Measurements from ENCODE around the gene TP53BP2.
A peak's percentile ranks its signal among the peaks of the same experiment; 100 is the strongest.

The TP53BP2 gene

DNA sequence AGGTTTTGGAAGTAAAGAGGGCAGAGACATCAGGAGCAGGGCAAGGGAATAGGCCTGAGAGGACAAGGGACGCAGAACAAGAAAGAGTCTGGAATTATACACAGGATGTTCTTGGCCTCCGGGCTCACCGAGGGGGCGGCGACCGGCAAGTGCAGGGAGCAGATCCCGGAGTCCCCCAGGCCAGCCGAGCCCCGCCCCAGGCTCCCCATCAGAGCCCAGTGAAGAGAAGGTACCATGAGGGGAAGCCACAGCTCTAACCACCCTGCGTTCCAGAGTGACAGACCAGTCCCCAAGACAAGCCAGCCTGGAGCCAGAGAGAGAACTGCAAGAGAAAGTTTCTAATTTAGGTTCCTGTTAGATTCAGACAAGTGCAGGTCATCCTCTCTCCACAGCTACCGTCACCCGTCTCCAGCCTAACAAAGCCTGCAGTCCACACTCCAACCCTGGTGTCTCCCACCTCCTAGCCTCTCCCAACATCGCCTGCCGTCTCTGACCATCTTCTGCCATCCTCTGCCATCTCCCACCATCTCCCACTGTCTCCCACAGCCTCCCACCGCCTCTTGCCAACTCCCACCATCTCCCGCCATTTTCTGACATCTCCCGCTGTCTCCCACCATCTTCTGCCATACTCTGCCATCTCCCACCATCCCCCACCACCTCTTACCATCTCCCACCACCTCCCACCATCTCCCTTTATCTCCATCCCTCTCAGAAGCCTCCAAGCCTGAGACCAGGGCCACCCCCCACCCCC, 90.9 kb downstream of the TP53BP2 start:
- H3K4me3 ChIP-seq (ENCODE audit: low read depth, low read length): no peak overlapping the region
- TF ChIP-seq, protein P1, sequence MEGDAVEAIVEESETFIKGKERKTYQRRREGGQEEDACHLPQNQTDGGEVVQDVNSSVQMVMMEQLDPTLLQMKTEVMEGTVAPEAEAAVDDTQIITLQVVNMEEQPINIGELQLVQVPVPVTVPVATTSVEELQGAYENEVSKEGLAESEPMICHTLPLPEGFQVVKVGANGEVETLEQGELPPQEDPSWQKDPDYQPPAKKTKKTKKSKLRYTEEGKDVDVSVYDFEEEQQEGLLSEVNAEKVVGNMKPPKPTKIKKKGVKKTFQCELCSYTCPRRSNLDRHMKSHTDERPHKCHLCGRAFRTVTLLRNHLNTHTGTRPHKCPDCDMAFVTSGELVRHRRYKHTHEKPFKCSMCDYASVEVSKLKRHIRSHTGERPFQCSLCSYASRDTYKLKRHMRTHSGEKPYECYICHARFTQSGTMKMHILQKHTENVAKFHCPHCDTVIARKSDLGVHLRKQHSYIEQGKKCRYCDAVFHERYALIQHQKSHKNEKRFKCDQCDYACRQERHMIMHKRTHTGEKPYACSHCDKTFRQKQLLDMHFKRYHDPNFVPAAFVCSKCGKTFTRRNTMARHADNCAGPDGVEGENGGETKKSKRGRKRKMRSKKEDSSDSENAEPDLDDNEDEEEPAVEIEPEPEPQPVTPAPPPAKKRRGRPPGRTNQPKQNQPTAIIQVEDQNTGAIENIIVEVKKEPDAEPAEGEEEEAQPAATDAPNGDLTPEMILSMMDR (IDR thresholded peaks at IDR 0.05; ENCODE audit: low read depth, low read length, missing control alignments): no peak
- DNase-seq (ENCODE audit: low read depth): no peak
- in situ Hi-C loops (cut with HindIII; ENCODE audit: low sequenced_read_pairs): no loop called here

DNA sequence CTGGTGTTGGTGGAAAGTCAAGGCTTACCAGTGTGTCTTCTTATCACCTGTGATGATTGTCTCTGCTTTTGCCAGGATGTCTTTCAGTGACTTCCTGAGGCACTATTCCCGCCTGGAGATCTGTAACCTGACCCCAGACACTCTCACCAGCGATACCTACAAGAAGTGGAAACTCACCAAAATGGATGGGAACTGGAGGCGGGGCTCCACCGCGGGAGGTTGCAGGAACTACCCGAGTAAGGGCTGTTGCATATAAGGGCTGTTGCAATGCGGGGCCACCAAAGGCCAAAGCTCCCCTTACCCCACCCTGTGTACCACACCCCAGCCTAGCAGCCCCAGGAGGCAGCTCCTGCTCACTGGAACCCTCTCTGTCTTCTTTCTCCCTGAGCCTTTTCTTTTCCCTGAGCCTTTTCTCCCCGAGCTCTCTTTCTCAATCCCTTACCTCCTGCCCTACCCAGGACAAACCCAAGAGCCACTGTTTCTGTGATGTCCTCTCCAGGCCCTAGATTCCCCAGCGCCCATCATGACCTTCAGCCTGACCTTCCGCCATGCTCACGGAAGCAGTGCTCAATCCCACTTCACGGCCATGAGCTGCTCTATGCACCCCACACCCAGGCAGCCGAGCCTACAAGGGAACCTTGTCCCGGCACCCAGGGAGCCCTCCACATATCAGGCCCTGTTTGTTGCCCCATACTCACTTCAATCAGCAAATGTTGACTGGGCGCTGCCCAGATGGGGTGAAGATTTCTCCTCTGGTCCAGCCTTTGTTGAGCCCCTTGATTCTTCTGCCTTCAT, 92.8 kb downstream of the TP53BP2 start:
- no peak for DNase-seq (ENCODE audit: low read depth)
- TF ChIP-seq, protein P1 (IDR thresholded peaks at IDR 0.05; ENCODE audit: low read depth, low read length, missing control alignments): no peak
- in situ Hi-C loops (cut with HindIII; ENCODE audit: low sequenced_read_pairs): no loop called here
- no peak overlapping the region for H3K4me3 ChIP-seq (ENCODE audit: low read depth, low read length)

GRCh38 chr1:223751696-223752095, 94.1 kb downstream of the TP53BP2 start:
- no peak overlapping the region for H3K4me3 ChIP-seq (ENCODE audit: low read depth, low read length)
- no peak for DNase-seq (ENCODE audit: low read depth)
- TF ChIP-seq, protein P1 (IDR thresholded peaks at IDR 0.05; ENCODE audit: low read depth, low read length, missing control alignments): no peak
- in situ Hi-C loops (cut with HindIII; ENCODE audit: low sequenced_read_pairs): no loop called here

- TF ChIP-seq, protein P1 (IDR thresholded peaks at IDR 0.05; ENCODE audit: low read depth, low read length, missing control alignments): no peak
- in situ Hi-C loops (cut with HindIII; ENCODE audit: low sequenced_read_pairs): no loop called here
- no peak for DNase-seq (ENCODE audit: low read depth)
- H3K4me3 ChIP-seq (ENCODE audit: low read depth, low read length): no peak overlapping the region
Observed at GRCh38 chr1:223750730-223751570, 94.8 kb downstream of the TP53BP2 start.

GRCh38 chr1:223748773-223749733, 96.7 kb downstream of the TP53BP2 start:
- TF ChIP-seq, protein P1 (IDR thresholded peaks at IDR 0.05; ENCODE audit: low read depth, low read length, missing control alignments): peak; percentile 95
- in situ Hi-C loops (cut with HindIII; ENCODE audit: low sequenced_read_pairs): no loop called here
- no peak for DNase-seq (ENCODE audit: low read depth)
- peak overlapping the region; percentile 15 for H3K4me3 ChIP-seq (ENCODE audit: low read depth, low read length)

Measured in astrocyte of the cerebellum (primary cell).